SK-N-SH treated with all-trans-retinoic acid at 6 μM for 48 hours (cell line): ENCODE data around the gene ZNF350.
"Not testable (repeated sequence)": the region's sequence is repeated elsewhere in the genome, so short reads cannot be mapped to it uniquely, and the experiment has no call there.

Experiments
- ATAC-seq: fragments of 200-7000 bp; cut with Tn5 transposase; 3 replicates; pipeline ENCODE4 v1.9.1; 2020; ENCODE audit warnings: mild to moderate bottlenecking, moderate library complexity
- ARNTL ChIP-seq: fragments of 450-650 bp; formaldehyde crosslinking; IDR thresholded peaks from 2 replicates; pipeline ENCODE4 v1.5.0; 2020; ENCODE audit warnings: low read depth, mild to moderate bottlenecking, moderate library complexity, borderline replicate concordance
- BACH2 ChIP-seq: fragments of 250-450 bp; sonication (Bioruptor Pico); IDR thresholded peaks from 2 replicates; pipeline ENCODE4 v1.9.0; 2021; ENCODE audit warnings: mild to moderate bottlenecking, borderline replicate concordance
- ESRRG ChIP-seq: fragments of 250-450 bp; sonication (Bioruptor Pico); IDR thresholded peaks from 2 replicates; pipeline ENCODE4 v1.6.1; 2021; ENCODE audit warnings: mild to moderate bottlenecking
- GLIS3 ChIP-seq: fragments of 250-450 bp; sonication (Bioruptor Pico); IDR thresholded peaks from 2 replicates; pipeline ENCODE4 v1.5.0; 2020; ENCODE audit warnings: mild to moderate bottlenecking, moderate library complexity
- ISL1 ChIP-seq: fragments of 250-450 bp; sonication (Bioruptor Pico); IDR thresholded peaks from 2 replicates; pipeline ENCODE4 v2.1.2; 2022; ENCODE audit warnings: mild to moderate bottlenecking, moderate library complexity
- OSR1 ChIP-seq: fragments of 250-450 bp; sonication (Bioruptor Pico); IDR thresholded peaks from 2 replicates; pipeline ENCODE4 v1.8.0; 2022; ENCODE audit warnings: moderate library complexity, mild to moderate bottlenecking, inconsistent platforms
- SNAI2 ChIP-seq: fragments of 250-450 bp; sonication (Bioruptor Pico); IDR thresholded peaks from 2 replicates; pipeline ENCODE4 v1.5.0; 2020; ENCODE audit warnings: mild to moderate bottlenecking, moderate library complexity
- TCF4 ChIP-seq: fragments of 250-450 bp; sonication (Bioruptor Pico); IDR thresholded peaks from 2 replicates; pipeline ENCODE4 v1.8.0; 2021; ENCODE audit warnings: mild to moderate bottlenecking, moderate library complexity, borderline replicate concordance
- TOX ChIP-seq: fragments of 250-450 bp; sonication (Bioruptor Pico); IDR thresholded peaks from 2 replicates; pipeline ENCODE4 v1.8.0; 2021; ENCODE audit warnings: mild to moderate bottlenecking, moderate library complexity, borderline replicate concordance
- ZFP3 ChIP-seq: fragments of 250-450 bp; sonication (Bioruptor Pico); IDR thresholded peaks from 2 replicates; pipeline ENCODE4 v1.5.0; 2020; ENCODE audit warnings: mild to moderate bottlenecking, moderate library complexity
- ZFP30 ChIP-seq: fragments of 450-650 bp; formaldehyde crosslinking; IDR thresholded peaks from 2 replicates; pipeline ENCODE4 v1.5.0; 2022; ENCODE audit warnings: mild to moderate bottlenecking, moderate library complexity
- ZNF565 ChIP-seq: fragments of 450-650 bp; formaldehyde crosslinking; conservative IDR thresholded peaks from 2 replicates; pipeline ENCODE4 v1.5.0; 2020; ENCODE audit warnings: low read depth, mild to moderate bottlenecking, moderate library complexity
- ZNF70 ChIP-seq: fragments of 450-650 bp; formaldehyde crosslinking; IDR thresholded peaks from 2 replicates; pipeline ENCODE4 v1.5.0; 2020; ENCODE audit warnings: mild to moderate bottlenecking, moderate library complexity
- TF ChIP-seq, protein P1 (sequence below): fragments of 250-450 bp; sonication (Bioruptor Pico); IDR thresholded peaks from 2 replicates; pipeline ENCODE4 v1.5.1; 2020; ENCODE audit warnings: low read depth, mild to moderate bottlenecking, moderate library complexity
- TF ChIP-seq, protein P2 (sequence below): fragments of 250-450 bp; sonication (Bioruptor Pico); IDR thresholded peaks from 2 replicates; pipeline ENCODE4 v1.5.1; 2021; ENCODE audit warnings: mild to moderate bottlenecking, moderate library complexity
- TF ChIP-seq, protein P3 (sequence below): fragments of 250-450 bp; sonication (Bioruptor Pico); IDR thresholded peaks from 2 replicates; pipeline ENCODE4 v1.8.0; 2021; ENCODE audit warnings: low read depth, mild to moderate bottlenecking, moderate library complexity, borderline replicate concordance
- TF ChIP-seq, protein P4 (sequence below): fragments of 250-450 bp; sonication (Bioruptor Pico); IDR thresholded peaks from 2 replicates; pipeline ENCODE4 v1.5.0; 2020; ENCODE audit warnings: mild to moderate bottlenecking, moderate library complexity
- TF ChIP-seq, protein P5 (sequence below): fragments of 250-450 bp; sonication (Bioruptor Pico); IDR thresholded peaks from 2 replicates; pipeline ENCODE4 v1.8.0; 2020; ENCODE audit warnings: mild to moderate bottlenecking, moderate library complexity, borderline replicate concordance

Gene ZNF350

DNA sequence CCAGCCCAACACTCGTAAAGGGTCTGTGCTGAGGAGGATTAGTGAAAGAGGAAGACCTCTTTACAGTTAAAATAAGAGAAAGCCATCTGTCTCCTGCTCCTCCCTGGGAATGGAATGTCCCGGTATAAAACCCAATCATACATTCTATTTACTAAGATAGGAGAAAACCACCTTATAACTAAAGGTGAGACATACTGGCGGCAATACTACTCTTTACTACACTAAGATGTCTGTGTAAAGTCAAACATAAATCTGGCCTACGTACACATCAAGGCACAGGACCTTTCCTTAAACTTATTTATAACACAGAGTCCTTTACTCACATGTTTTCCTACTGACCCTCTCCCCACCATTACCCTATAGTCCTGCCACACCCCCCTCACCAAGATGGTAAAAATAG lies 3.3 kb downstream of the ZNF350 start:
- ATAC-seq, result no peak
- TF ChIP-seq, protein P1, sequence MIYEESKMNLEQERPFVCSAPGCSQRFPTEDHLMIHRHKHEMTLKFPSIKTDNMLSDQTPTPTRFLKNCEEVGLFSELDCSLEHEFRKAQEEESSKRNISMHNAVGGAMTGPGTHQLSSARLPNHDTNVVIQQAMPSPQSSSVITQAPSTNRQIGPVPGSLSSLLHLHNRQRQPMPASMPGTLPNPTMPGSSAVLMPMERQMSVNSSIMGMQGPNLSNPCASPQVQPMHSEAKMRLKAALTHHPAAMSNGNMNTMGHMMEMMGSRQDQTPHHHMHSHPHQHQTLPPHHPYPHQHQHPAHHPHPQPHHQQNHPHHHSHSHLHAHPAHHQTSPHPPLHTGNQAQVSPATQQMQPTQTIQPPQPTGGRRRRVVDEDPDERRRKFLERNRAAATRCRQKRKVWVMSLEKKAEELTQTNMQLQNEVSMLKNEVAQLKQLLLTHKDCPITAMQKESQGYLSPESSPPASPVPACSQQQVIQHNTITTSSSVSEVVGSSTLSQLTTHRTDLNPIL, result no peak
- TF ChIP-seq, protein P2, sequence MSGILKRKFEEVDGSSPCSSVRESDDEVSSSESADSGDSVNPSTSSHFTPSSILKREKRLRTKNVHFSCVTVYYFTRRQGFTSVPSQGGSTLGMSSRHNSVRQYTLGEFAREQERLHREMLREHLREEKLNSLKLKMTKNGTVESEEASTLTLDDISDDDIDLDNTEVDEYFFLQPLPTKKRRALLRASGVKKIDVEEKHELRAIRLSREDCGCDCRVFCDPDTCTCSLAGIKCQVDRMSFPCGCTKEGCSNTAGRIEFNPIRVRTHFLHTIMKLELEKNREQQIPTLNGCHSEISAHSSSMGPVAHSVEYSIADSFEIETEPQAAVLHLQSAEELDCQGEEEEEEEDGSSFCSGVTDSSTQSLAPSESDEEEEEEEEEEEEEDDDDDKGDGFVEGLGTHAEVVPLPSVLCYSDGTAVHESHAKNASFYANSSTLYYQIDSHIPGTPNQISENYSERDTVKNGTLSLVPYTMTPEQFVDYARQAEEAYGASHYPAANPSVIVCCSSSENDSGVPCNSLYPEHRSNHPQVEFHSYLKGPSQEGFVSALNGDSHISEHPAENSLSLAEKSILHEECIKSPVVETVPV (CRISPR knock-in tag), result no peak
- TF ChIP-seq ZNF70 (CRISPR knock-in tag) (no peak), ZFP3 (CRISPR knock-in tag) (no peak), TOX (CRISPR knock-in tag) (no peak), BACH2 (no peak), OSR1 (CRISPR knock-in tag) (no peak), ZFP30 (CRISPR knock-in tag) (no peak), TCF4 (CRISPR knock-in tag) (no peak), SNAI2 (CRISPR knock-in tag) (no peak)
- TF ChIP-seq, protein P3, sequence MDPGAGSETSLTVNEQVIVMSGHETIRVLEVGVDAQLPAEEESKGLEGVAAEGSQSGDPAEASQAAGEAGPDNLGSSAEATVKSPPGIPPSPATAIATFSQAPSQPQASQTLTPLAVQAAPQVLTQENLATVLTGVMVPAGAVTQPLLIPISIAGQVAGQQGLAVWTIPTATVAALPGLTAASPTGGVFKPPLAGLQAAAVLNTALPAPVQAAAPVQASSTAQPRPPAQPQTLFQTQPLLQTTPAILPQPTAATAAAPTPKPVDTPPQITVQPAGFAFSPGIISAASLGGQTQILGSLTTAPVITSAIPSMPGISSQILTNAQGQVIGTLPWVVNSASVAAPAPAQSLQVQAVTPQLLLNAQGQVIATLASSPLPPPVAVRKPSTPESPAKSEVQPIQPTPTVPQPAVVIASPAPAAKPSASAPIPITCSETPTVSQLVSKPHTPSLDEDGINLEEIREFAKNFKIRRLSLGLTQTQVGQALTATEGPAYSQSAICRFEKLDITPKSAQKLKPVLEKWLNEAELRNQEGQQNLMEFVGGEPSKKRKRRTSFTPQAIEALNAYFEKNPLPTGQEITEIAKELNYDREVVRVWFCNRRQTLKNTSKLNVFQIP (CRISPR knock-in tag), result no peak
- TF ChIP-seq, protein P4, sequence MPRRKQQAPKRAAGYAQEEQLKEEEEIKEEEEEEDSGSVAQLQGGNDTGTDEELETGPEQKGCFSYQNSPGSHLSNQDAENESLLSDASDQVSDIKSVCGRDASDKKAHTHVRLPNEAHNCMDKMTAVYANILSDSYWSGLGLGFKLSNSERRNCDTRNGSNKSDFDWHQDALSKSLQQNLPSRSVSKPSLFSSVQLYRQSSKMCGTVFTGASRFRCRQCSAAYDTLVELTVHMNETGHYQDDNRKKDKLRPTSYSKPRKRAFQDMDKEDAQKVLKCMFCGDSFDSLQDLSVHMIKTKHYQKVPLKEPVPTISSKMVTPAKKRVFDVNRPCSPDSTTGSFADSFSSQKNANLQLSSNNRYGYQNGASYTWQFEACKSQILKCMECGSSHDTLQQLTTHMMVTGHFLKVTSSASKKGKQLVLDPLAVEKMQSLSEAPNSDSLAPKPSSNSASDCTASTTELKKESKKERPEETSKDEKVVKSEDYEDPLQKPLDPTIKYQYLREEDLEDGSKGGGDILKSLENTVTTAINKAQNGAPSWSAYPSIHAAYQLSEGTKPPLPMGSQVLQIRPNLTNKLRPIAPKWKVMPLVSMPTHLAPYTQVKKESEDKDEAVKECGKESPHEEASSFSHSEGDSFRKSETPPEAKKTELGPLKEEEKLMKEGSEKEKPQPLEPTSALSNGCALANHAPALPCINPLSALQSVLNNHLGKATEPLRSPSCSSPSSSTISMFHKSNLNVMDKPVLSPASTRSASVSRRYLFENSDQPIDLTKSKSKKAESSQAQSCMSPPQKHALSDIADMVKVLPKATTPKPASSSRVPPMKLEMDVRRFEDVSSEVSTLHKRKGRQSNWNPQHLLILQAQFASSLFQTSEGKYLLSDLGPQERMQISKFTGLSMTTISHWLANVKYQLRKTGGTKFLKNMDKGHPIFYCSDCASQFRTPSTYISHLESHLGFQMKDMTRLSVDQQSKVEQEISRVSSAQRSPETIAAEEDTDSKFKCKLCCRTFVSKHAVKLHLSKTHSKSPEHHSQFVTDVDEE (CRISPR knock-in tag), result no peak

DNA sequence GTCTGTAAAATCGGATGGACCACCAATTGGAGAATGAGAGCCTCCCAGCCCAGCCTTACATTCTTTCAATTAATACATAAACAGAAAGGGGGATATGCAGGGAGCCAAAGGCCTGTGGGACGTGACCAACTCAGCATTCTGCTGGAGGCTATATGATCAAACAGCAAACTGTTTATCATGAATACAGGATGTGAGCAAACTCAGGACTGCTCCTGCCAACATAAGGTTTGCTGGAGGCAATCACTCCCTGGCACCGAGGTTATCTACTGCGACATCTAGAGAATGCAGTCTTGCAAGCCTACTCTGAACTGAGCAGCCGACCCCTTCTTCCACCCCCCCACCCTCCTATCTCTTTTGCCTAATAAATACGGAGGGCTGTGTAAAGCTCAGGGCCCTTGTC lies 5.7 kb downstream of the ZNF350 start:
- ATAC-seq, result not testable (repeated sequence)

DNA sequence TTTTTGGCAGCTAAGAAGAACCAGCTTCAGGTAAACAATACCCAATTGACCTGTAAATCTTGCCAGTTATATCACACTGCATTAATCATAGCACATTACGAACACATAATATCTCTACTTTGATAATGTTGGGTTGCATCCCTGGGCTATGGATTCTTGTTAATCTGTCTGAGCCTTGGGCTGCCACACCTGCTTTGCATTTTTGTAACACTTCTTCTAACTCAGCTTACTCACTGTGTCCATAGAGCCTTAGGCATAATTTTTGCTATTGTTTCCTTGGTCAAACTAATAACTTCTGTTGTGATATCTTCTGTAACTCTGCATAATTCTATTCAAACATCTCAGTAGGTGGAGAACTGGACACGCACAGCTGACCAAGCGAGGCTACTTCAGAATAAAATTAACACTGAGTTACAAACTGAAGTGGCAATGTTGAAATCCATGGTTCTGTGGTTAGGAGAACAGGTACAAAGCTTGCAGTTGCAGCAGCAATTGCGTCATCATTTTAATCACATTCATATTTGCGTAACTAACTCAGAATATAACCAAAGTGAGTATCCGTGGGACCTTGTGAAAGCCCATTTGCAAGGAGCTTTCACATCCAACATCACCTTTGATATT lies 6.4 kb downstream of the ZNF350 start:
- no peak for ATAC-seq

DNA sequence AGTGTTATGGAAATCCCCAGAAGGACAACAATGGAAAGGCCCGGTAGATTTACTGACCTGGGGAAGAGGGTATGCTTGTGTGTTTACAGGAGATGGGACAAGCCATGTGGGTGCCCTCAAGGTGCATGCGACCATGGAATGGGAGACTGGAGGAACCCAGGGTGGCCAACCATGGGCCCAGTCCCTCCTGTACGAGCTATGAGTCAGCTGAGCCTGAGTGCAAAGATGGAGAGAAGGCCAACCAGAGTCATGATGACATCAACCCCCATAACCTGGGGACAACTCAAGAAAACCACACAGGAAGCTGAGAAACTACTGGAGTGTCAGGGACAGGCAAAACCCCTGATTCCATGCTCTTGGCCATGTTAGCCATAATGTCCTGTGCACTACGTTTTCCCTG lies 7.8 kb downstream of the ZNF350 start:
- TF ChIP-seq ZFP30 (CRISPR knock-in tag) (no peak), ZNF565 (no peak), ESRRG (CRISPR knock-in tag) (no peak), ZFP3 (CRISPR knock-in tag) (no peak), ISL1 (CRISPR knock-in tag) (no peak), GLIS3 (CRISPR knock-in tag) (no peak), ARNTL (CRISPR knock-in tag) (no peak)
- TF ChIP-seq, protein P4 (CRISPR knock-in tag), result no peak
- TF ChIP-seq, protein P3 (CRISPR knock-in tag), result no peak
- TF ChIP-seq, protein P5, sequence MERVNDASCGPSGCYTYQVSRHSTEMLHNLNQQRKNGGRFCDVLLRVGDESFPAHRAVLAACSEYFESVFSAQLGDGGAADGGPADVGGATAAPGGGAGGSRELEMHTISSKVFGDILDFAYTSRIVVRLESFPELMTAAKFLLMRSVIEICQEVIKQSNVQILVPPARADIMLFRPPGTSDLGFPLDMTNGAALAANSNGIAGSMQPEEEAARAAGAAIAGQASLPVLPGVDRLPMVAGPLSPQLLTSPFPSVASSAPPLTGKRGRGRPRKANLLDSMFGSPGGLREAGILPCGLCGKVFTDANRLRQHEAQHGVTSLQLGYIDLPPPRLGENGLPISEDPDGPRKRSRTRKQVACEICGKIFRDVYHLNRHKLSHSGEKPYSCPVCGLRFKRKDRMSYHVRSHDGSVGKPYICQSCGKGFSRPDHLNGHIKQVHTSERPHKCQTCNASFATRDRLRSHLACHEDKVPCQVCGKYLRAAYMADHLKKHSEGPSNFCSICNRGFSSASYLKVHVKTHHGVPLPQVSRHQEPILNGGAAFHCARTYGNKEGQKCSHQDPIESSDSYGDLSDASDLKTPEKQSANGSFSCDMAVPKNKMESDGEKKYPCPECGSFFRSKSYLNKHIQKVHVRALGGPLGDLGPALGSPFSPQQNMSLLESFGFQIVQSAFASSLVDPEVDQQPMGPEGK (CRISPR knock-in tag), result no peak
- ATAC-seq, result no peak

More for the DNA sequence above, 6.4 kb downstream of the ZNF350 start:
- TF ChIP-seq TOX (CRISPR knock-in tag), result no peak
